ENCODE measurements around the gene ST8SIA6. TPM values are rescaled to one million over a fixed set of nuclear protein-coding genes. Genes with fewer than 3 reads are reported as not detected.

ST8SIA6 gene
- total RNA-seq, 1 donor from 2014 or later: 0.76 TPM

GRCh38 chr10:17276756-17277424 is 177.5 kb downstream of the ST8SIA6 start:
- no peak for DNase-seq (ENCODE audit: extremely low read depth, low read depth, low spot score)

- DNase-seq (ENCODE audit: extremely low read depth, low read depth, low spot score): no peak
Measured at GRCh38 chr10:17273403-17273802, 181.0 kb downstream of the ST8SIA6 start.

- no peak for DNase-seq (ENCODE audit: extremely low read depth, low read depth, low spot score)
Measured at GRCh38 chr10:17272648-17273047, 181.7 kb downstream of the ST8SIA6 start.

Other genes starting within 250 kb of the ST8SIA6 start
- 9,268 and 12,149 TPM in 2 replicates for gene VIM, start 226.4 kb downstream of the ST8SIA6 start, total RNA-seq
- gene HACD1, start 162.8 kb upstream of the ST8SIA6 start, total RNA-seq: 16.0 and 17.4 TPM in 2 replicates
- gene STAM, start 189.6 kb upstream of the ST8SIA6 start, total RNA-seq: 22.2 and 23.3 TPM in 2 replicates